CD1c-positive myeloid dendritic cell (primary cell): ENCODE measurements around the gene HDAC9.

Source experiments
- DNase-seq: peaks from one replicate; pipeline ENCODE4 v3.0.0-alpha.2; 2016; ENCODE audit errors: extremely low spot score

Gene HDAC9

DNA sequence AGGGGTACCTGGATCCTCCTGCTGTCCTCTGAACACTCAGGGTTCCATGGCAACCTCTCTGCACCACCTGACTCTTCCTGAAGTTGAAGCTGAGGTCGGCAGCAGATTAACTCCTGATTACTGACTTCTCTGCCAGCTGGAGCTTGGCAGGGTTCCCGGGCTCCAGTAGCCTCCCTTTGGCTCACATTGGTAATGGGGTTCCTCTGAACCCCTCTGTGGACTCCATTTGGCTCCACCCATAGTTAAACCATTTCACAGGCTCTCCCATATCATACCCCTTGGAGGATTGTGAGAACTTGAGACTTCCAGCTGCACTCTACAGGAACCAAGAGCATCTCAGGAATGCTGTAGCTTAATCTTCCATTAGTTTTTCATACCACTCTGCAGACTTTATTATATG, 292.5 kb downstream of the HDAC9 start:
- DNase-seq, result no peak

DNA sequence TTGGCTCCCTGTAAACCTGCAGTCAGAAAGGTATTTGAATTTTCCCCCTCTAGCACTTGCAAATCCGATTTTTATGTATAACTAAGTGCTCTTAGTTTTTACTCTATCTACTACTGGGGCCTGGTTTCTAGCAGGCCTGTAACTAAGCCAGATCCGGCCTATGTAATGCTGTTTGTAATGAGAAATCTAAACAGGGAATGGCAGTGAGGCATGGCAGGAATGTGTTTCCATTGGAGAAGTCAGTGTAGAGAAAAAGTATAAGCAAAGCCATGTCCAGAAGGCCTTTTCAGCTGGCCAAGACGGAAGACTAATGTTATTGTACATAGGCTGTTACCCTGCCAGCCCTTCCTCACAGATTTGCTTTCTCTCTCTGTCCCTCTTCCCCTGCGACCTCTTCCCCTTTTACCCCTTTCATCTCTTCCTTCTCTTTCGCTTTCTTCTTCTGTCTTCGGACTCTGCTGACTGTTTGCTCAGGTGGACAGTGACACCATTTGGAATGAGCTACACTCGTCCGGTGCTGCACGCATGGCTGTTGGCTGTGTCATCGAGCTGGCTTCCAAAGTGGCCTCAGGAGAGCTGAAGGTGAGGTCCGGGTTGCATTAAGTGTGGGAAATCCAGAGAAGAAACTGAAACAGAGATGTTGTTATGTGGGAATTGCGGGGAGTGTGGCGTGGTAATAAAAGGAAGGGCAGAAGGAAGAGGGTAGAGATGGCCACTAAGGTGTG, 297.5 kb downstream of the HDAC9 start:
- no peak for DNase-seq

DNA sequence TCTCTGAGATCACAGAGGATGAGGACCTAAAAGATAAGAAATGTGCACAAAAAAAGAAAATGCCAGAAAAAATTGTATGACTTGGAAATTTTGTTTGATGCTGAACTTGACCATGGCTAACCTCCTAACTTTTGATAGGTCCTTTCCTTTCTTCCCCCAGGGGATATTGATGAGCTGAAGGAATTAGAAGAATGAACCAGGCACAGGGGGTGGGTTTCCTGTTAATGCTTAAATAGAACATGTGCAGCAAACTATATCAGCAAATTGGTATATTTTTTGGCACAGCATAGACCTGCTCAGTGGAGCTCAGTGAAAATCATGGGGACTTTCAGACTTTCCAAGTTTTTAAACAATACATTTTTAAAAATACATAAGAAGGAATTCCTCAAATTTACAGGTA, 300.7 kb downstream of the HDAC9 start:
- no peak for DNase-seq

DNA sequence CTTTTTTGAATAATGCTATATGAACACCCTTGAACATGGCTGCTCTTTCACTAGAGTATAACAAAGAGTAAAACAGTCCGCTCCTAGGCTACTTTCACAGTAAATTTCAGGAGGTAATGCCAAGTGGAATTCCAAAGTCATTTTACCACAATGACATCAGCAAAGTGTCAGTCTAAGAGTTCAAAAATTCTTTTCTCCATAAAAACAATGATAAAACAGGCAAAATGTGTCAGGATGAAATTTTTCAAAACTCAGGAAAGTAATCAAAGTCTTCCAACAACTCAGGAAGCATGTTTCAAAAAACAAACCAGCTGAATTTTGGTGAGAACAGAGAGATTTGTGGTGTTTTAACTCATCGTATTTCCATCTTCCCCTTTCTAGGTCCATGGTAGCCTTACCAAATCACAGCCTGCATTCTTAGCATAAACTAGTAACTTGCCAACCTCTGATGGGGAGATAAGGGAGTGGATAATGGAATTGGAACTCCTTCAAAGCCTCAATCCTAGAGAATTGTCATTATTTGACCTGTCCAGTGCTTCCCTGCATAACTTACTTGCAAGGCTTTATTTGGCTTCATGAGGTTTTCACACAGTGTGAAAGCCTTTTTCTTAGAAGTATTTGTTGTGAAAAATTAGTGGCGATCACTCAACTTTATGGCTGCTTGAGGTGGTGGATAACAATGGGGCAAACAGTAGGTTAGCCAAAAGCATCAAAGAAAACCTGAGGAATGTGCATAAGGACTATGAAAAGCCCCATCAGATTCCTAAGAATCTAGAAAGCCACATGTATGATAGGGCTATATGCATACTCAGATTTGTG, 302.7 kb downstream of the HDAC9 start:
- DNase-seq, result no peak

DNA sequence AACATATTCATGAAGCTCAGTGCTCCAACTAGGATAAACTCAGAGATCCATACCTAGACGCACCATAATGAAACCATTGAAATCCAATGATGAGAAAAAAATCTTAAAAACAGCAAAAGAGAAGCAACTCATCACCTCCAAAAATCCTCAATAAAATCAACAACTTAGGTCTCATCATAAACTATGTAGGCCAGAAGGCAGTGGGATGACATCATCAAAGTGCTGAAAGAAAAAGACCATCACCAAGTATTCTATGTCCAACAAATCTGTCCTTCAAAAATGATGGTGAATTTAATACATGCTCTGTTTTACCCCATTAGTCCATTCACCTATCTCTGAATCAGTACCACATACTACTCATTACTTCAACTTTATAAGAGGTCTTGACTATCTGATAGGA, 304.4 kb downstream of the HDAC9 start:
- DNase-seq, result no peak

DNA sequence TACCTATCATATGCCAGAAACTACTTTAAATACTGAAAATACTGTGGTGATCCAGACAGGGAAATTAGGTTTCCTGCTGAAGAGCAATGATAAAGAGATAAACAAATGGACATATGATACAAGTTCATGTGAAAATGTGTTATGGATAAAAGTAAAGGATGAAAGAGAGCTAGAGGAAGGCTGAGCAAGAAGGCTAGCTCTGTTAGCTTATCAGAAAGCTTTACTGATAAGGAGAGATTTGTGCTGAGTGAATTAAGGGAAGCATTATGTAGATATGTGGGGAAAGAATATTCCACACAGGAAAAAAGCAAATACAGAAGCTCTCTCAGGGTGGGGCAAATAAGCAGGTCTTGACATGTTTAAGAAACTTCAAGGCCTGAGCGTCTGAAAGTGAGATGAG, 308.4 kb downstream of the HDAC9 start:
- no peak for DNase-seq

DNA sequence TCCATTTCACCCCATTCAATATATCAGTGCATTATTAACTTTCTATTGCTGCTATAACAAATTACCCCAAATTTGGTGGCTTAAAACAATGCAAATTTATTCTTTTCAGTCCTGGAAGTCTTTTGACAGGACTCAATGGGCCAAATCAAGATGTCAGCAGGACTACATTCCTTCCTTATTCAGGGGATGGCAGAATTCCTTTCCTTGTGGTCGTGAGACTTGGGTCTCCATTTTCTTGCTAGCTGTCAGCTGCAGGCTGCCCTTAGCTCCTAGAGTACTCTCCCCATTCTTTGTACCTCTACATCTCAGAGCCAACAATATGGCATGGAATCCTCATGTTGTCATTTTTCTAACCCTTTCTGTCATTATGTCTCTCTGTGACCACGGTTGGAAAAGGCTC, 310.6 kb downstream of the HDAC9 start:
- no peak for DNase-seq

DNA sequence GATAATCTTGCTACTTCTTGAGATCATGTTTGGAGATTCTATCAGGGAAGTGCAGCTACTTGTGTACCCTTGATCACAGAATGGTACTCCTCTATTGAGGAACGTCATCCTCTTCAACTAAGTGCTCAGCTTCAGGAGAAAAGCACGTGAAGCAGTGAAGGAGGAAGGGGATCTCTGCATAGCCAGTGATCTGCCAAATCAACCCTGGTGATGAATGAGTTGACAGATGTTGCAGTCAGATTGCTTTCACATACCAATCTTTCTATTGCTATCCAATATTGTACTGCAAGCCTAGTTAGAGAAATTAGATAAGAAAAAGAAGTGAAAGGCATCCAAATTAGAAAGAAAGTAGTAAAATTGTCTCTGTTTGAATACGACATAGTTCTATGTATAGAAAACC, 312.5 kb downstream of the HDAC9 start:
- DNase-seq, result no peak

DNA sequence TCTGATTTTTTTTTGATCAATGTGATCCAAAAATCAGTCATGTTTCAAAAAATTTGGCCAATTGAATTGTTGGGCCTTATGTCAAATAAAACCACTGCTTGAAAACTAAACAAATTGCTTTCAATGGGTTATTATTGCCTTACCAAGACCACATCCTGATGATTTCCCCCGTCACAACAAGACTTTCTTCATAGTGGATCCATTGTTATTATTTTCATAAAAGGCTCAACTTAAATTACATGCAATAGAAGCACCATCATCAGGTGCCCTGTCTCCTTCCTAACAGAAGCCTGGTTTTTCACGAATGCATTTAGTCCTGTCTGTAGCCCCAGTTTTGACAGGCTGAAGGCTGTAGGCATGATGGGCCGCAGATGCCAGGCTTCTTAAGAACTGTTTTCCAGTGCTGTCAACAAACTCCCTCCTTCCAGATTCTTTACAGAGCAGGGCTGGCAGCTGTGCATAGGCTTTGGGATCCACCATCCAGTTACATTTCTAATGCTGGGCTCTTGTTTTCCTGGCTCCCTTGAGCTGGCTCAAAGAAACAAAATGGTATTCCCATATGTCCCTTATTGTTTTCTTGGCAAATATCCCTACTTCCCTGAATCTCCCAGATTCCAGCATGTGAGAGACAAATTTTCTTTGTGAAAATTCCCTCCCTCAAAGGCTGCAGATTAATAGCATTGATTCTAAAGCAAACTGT, 319.9 kb downstream of the HDAC9 start:
- no peak for DNase-seq

DNA sequence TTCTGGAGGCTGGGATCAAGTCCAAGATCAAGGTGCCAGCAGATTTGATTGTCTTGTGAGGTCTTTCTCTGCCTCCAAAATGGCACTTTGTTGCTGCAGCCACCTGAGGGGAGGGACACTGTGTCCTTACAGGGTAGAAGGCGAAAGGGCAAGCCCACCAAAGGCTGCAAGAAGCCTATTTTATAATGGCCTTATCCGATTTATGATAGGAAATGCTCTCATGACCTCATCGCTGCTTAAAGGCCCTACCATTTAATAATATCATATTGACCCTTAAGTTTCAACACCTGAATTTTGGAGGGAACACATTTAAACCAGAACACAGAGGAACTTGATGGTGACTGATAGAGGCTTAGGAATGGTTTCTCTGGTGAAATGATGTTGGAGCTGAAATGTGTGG, 325.4 kb downstream of the HDAC9 start:
- no peak for DNase-seq

DNA sequence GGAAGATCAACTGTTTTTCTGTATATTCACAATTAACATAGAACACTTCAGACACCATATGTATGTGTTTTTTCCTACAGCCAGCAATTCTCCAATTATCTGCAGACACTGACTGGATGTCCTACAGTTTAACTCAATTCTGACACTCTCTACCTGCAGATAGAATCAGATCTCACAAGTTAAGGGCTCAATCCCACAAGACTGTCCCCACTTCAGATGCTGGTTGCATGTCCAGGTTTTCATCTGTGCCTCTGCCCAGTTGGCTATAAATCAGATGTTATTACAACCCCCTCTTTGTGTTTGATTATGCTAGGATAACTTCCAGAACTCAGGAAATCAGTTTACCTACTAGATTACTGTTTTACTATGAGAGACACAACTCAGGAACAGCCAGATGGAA, 326.0 kb downstream of the HDAC9 start:
- no peak for DNase-seq

DNA sequence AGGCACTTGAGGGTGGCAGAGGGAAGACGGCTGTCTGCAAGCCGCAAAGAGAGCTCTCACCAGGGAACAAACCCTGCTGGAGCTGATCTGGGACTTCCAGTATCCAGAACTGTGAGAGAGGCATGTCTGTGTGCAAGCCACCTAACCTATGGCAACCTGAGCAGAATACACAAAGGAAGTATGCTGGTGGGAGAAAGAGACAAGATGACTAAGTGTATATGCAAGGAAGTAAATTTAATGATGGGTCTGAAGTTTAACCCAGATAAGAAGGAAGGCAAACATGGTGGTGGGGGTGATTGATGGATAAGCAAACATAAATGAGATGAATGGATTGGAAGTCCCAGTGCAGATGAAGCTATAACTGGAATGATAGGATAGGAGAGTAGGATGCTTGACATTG, 328.6 kb downstream of the HDAC9 start:
- no peak for DNase-seq

DNA sequence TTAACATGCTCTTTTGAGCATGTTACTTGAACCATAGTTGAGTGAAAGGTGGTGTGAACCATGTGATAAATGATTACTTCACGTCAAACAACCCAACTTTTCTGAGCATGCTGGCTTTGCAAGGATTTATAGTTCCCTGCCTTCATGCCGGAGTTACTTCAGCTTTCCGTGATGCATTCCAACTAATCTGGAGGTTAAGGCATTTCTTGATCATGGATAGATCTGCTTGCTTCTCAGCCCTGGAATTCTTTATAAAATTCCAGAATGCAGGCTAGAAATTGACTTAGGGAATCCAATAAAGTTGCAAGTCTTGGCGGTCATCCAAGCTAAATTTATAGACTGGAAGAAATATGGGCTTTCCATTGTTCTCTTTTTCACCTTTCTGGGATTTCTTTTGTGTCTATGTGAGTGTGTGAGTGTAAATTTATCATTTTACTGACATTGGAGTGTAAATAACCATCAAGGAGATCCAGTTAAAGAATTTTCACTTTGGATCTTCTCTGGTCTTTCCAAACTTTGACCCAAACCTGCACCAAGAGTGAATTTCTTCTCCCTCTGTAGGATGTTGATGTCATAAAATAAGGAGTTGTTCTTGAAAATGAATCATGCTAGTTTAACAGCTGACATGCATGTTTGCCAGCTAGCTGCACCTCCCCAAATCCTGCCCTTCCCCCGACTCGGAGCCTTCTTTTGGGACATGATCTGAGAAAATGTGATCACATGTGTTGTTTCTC, 332.9 kb downstream of the HDAC9 start:
- no peak for DNase-seq

DNA sequence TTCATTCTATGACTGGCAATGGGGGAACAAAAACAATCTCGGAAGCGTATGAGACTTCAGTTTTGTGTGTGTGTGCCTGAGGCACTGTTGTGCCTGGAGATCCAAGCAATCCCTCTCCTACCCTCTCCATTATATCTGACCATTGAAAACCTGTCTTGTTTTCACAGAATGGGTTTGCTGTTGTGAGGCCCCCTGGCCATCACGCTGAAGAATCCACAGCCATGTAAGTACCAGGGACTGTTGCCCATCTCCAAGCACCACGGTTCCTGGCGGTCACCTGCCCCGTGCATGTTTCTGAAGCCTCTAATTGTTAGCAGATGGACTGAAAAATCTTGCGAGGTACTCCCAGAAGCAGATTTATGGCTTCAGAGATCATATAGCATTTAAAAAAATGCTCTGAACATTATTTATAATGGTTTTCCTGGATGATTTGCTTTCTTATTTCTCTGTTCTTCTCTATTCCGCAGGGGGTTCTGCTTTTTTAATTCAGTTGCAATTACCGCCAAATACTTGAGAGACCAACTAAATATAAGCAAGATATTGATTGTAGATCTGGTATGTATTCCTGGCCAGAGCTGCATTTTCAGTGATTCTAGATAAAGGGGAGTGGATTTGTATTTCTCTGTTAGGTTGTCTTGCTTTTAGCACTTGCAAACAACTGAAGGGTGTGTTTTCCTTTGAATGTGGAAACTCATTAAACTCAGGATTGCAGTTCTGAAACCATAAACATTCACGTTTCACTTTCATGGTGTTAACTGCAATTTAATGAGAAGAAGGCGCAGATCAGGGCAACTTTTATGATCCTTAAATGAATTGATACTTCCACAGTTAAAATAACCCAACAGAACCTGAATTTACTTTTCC, 333.7 kb downstream of the HDAC9 start:
- no peak for DNase-seq

DNA sequence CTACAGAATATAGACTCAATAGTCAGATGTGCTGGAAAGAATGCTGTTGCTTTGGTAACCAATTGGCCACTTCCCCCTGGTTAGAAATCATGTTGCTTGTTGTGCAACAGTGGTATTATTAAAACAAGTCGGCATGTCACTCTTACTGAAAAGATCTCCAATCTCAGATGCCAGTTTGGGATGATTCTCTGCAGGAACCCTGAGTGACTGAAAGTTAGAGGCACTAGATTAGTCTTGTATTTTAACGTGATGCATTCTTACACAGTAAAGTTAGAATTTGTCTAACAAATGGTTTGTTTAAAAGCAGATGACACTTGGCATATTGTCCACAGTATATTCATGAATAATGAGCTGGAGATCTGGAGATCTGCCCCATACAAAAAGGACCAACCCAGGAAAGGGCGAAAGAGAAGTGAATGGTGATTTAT, 334.3 kb downstream of the HDAC9 start:
- no peak for DNase-seq

DNA sequence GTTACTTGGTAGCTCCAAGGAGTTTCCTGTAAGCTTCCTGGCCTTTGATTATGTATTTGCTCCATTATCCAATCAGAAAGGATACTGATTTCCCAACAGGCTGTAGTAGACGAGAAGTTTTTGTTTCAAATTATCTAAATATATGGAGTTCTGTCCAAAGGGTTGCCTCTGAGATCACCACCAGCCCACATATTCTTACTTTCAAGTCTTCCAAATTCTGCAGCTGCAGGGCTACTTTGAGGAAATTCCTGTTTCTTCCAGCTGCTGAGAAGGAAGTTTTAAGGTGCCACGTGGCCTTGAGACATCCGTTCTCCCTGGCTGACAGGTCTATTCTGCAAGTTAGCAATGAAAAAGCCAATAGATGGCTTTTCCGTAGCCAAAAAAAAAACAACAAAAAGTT, 335.9 kb downstream of the HDAC9 start:
- no peak for DNase-seq

DNA sequence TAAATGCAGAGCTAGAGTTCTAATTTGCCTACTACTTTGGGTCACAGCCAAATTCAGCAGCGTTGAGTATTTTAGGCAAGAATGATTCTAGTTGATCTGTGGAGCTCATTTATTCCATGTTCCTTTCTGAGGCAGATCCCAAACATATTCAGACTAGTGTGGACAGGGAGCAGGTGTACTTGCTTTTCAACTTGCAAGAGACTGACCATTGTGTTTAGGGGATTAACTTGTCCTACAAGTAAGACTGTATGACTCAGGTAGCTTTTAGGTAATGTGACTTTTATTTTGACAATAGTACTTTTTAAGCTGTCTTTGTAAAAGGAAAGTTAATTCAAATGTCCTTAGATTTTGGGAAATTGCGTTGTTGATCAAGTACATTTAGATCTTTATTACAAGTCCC, 336.4 kb downstream of the HDAC9 start:
- DNase-seq, result no peak

DNA sequence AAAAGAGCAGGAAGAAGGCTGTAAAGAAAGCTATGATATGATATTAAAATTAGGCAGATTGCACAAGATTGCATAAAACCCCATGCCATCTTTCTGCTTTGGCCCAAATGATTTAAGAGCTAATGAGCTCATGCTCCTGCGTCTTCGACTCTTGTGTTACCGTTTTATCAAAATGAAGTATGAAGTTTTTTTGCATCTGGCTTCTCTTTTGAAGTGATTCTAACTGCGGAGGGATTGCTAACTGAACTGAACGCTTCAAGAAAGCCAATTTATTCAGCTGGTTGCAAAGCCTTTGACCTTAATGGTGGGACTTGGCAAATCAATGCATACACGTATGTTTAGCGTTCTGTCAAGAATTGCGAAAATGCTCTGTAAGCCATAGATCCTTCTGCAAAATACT, 339.0 kb downstream of the HDAC9 start:
- no peak for DNase-seq

DNA sequence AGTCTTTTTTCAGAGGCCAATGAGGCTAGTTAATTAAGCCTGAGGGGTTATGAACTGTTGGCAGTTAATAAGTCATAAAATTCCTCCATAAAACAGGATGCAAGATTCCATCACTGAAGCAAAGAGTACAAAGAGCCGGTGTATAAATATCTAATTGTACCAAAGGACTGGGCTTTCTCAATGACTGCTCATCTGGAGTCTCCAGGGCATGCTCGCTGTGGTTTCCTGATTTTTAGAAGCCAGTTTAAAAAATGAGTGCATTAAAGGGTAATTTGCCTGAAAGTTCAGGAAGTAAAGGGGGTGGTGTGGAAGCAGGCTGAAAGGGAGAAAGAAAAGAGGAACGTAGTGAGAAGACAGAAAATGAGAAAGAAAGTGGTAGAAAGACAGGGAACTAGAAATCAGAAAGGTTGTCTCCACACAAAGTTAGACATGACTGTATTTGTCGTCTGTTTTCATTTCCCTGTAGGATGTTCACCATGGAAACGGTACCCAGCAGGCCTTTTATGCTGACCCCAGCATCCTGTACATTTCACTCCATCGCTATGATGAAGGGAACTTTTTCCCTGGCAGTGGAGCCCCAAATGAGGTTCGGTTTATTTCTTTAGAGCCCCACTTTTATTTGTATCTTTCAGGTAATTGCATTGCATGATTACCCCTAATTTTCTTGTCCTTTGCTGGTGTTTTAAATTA, 339.6 kb downstream of the HDAC9 start:
- no peak for DNase-seq

DNA sequence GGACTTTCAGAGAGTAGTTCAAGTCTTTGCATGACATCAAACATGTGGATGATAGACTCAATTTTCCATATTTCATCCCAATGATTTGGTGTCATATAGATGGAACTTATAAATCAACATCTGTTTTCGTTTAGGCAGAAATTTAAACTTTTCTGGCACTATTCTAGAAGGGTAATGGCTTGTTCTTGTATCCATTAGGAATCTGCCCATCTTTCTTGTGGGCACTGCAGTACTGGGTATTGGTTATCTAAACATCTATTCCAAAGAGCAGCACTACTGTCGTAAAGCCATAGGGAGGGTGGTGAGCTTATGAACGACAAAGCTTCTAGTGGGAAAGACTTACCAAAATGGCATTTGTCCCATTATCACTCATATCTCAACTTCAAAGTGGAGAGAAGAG, 348.4 kb downstream of the HDAC9 start:
- DNase-seq, result no peak

DNA sequence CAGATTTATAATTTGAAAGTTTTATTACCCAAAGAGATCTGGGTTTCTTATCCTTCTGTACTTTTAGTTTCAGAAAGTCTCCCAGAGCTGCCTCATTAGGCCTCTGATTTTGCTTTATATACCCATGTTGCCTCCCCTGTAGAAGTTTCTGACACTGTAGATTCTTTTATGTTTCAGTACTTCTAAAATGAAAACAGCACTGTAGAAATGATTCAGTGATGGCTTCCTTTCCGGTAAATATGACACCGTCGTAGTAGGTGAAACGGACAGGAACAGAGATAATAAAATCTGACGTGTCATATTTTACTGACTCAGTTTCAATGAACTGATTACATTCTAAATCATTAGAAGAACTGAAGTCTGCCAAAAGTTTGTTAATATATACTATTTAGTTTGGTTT, 349.2 kb downstream of the HDAC9 start:
- DNase-seq, result no peak
